HepG2 (cell line): ENCODE results near the gene TPSAB1. TPM values are rescaled to one million over a fixed set of nuclear protein-coding genes. Genes with fewer than 3 reads are reported as not detected.
A peak's percentile ranks its signal among the peaks of the same experiment; 100 is the strongest.

Source experiments
- ATAC-seq: fragments of 200-7000 bp; cut with Tn5 transposase; 3 replicates; pipeline ENCODE4 v1.9.1; 2020; ENCODE audit warnings: mild to moderate bottlenecking, moderate library complexity
- BruUV-seq: library from RNA; stranded (reverse); fragments of 400-500 nt; replicated peaks from 2 replicates; lab custom pipeline; 2021; lab: Mats Ljungman, UMichigan
- CTCF ChIA-PET: fragments of 300-600 bp; formaldehyde crosslinking; extraction: SDS; loops from one replicate; lab custom pipeline; 2021; ENCODE audit warnings: low total read pairs, inconsistent platforms, low intra/inter-chr PET ratio; lab: Yijun Ruan, JAX
- POLR2A ChIA-PET: fragments of 350-600 bp; sonication (Branson Sonifier 250); formaldehyde crosslinking; loops from one replicate; lab custom pipeline; 2020; ENCODE audit warnings: antibody characterized with exemption, inconsistent platforms; lab: Yijun Ruan, JAX
- DNase-seq: peaks from one replicate; pipeline ENCODE4 v3.0.0-alpha.2; 2015; ENCODE audit warnings: low spot score
- FAIRE-seq: peaks from 3 replicates; lab custom pipeline; 2011; peaks lifted over from hg19 to GRCh38; lab: Jason Lieb, UNC
- H2AFZ ChIP-seq: one replicate; pipeline ENCODE4 v1.6.1; 2011; ENCODE audit warnings: low read length, inconsistent platforms
- H3K27ac ChIP-seq: fragments of 300-600 bp; 3 replicates; pipeline ENCODE4 v1.8.0; 2011; ENCODE audit warnings: mixed run types, mild to moderate bottlenecking, mixed read lengths, low read length, inconsistent platforms; ENCODE audit not compliant: insufficient read depth; ENCODE audit errors: extremely low read length
- H3K27me3 ChIP-seq, 2 experiments: fragments of 200-600 bp in 1 of 2; 2 replicates in 1 of 2; 3 replicates in 1 of 2; pipeline versions ENCODE4 v1.6.0 to v1.8.0; 2011; ENCODE audit warnings: low read length in 2 of 2, mild to moderate bottlenecking in 2 of 2, moderate library complexity in 2 of 2, inconsistent platforms in 1 of 2; ENCODE audit not compliant: insufficient read depth in 2 of 2, control insufficient read depth in 1 of 2
- H3K36me3 ChIP-seq, 2 experiments: fragments of 200-600 bp in 1 of 2; replicated peaks in 1 of 2; 2 replicates in 1 of 2; 3 replicates in 1 of 2; pipeline versions ENCODE4 v1.5.1 to v1.8.0; 2011; ENCODE audit warnings: low read length in 2 of 2, inconsistent platforms in 1 of 2; ENCODE audit not compliant: insufficient read depth in 2 of 2, control insufficient read depth in 1 of 2
- H3K4me1 ChIP-seq: 2 replicates; pipeline ENCODE4 v1.5.1; 2012; ENCODE audit warnings: low read length, inconsistent platforms; ENCODE audit not compliant: insufficient read depth
- H3K4me2 ChIP-seq: 2 replicates; pipeline ENCODE4 v1.6.0; 2011; ENCODE audit warnings: low read depth, low read length, inconsistent platforms
- H3K4me3 ChIP-seq, 3 experiments: fragments of 200-600 bp in 1 of 3; sonication (generic), shearing (Covaris generic) in 1 of 3; replicated peaks in 1 of 3; 2 replicates each; pipeline ENCODE4 v1.5.1; 2011 to 2016; ENCODE audit warnings: low read length in 3 of 3, inconsistent platforms in 2 of 3, low read depth in 2 of 3, mild to moderate bottlenecking in 2 of 3, control low read depth in 1 of 3, mixed read lengths in 1 of 3; ENCODE audit not compliant: insufficient read depth in 1 of 3
- H3K79me2 ChIP-seq: one replicate; pipeline ENCODE4 v1.6.1; 2011; ENCODE audit warnings: low read length, inconsistent platforms; ENCODE audit not compliant: insufficient read depth
- H3K9ac ChIP-seq: 2 replicates; pipeline ENCODE4 v1.6.0; 2011; ENCODE audit warnings: mild to moderate bottlenecking, low read depth, low read length, inconsistent platforms; ENCODE audit not compliant: insufficient read depth
- H3K9me3 ChIP-seq: 2 replicates; pipeline ENCODE4 v1.5.1; 2012; ENCODE audit warnings: mild to moderate bottlenecking, low read length
- H4K20me1 ChIP-seq: 2 replicates; pipeline ENCODE4 v1.6.0; 2011; ENCODE audit warnings: inconsistent platforms, mild to moderate bottlenecking, low read length, moderate library complexity; ENCODE audit not compliant: insufficient read depth
- EZH2 ChIP-seq: conservative IDR thresholded peaks from 2 replicates; pipeline ENCODE4 v1.6.1; 2012; ENCODE audit warnings: mild to moderate bottlenecking, low read depth, low read length, moderate library complexity
- THAP11 ChIP-seq: IDR thresholded peaks from 2 replicates; pipeline ENCODE4 v1.6.1; 2016; ENCODE audit warnings: missing biosample characterization, missing genetic modification reagents
- WGBS: methylation state at CpG from one replicate; pipeline ENCODE4 v1.1.6; 2017; ENCODE audit warnings: low lambda C conversion rate; 5-methylcytosine and 5-hydroxymethylcytosine counted together
- in situ Hi-C: cut with HindIII; loops from 2 replicates; pipeline ENCODE4 v1.10.0; 2017; ENCODE audit warnings: low pct_unique_long_range_greater_than_20kb; ENCODE audit not compliant: extremely low pct_ligation_motif_present
- intact Hi-C: fragments of 100-400 bp; cut with micrococcal nuclease; formaldehyde crosslinking; loops from one replicate; pipeline ENCODE4 v1.10.0; 2022; ENCODE audit not compliant: unreplicated experiment
- polyA plus RNA-seq, 8 experiments: library from polyadenylated mRNA; depleted of rRNA in 3 of 8; stranded (reverse) in 7 of 8; unstranded in 1 of 8; fragments of >200 nt; fragmentation: Illumina TruSeq in 4 of 8; extraction: Trizol in 4 of 8; gene quantifications; 2 replicates each; pipeline versions ENCODE4 v1.2.1 to v1.2.3, GENCODE V29; 2011 to 2016; ENCODE audit warnings: low read depth in 4 of 8, missing spikeins in 1 of 8, mixed read lengths in 1 of 8; ENCODE audit not compliant: insufficient read depth in 1 of 8
- total RNA-seq, 5 experiments: library from RNA; depleted of rRNA; stranded (reverse); fragments of >200 nt; fragmentation: Illumina TruSeq; extraction: Trizol; gene quantifications; 2 replicates each; pipeline ENCODE4 v1.2.3, GENCODE V29; 2016; ENCODE audit warnings: low read depth in 1 of 5
- TF ChIP-seq, protein P1 (sequence below): sonication (generic); formaldehyde crosslinking; IDR thresholded peaks from 2 replicates; pipeline ENCODE4 v1.4.0; 2020; ENCODE audit warnings: mild to moderate bottlenecking, missing genetic modification reagents
- TF ChIP-seq, protein P2 (sequence below): sonication (generic); formaldehyde crosslinking; IDR thresholded peaks from 2 replicates; pipeline ENCODE4 v1.5.1; 2020; ENCODE audit warnings: mild to moderate bottlenecking, missing genetic modification reagents, moderate library complexity

TPSAB1 gene
- total and polyA plus RNA-seq, 2 of the 13 experiments (the other 11 are each of a cell fraction or from before 2014, with no cell fraction given), result 0.12 TPM; not detected in 1

DNA sequence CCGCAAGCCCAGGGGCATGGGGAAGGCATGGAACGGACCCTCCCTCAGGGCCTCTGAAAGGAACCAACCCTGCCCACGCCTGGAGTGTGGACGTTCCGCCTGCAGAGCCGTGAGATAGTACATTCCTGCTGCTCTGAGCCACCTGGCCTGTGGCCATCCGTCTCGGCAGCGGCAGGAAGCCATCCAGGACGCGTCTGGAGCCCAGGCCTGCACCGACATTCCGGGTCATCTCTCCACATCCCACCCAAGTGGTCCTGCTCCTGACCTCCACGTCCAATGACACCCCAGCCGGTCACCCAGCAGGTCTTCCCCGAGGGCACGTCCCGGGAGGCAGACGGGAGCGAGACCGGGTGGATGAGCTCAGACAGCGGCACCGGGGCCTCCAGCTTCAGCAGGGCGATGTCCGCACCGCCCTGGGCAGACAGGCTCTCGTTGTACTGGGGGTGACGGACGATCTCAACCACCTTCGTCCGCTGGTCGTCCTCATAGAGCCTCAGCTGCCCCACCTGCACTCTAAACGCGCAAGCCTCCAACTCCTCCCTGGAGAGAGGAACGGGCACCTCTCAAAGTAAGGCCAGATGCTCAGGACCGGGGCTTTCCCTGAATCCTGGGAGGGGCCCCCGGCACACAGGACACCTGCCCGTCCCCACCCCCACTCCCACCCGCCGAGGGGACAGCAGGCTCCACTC, 47.6 kb downstream of the TPSAB1 start:
- BruUV-seq, result no TSS peak

More for the DNA sequence above, 47.6 kb downstream of the TPSAB1 start:
- FAIRE-seq, result no peak
- H3K4me1 ChIP-seq, result peaks cover 42% of the 10 kb centered on the region
- no peak overlapping the region for H3K27ac ChIP-seq
- H3K9me3 ChIP-seq, result no peaks in the 10 kb centered on the region
- POLR2A ChIA-PET, result no interaction called here
- intact Hi-C loops, result no loop called here
- no peaks in the 10 kb centered on the region for H4K20me1 ChIP-seq
- WGBS, result 0% methylated on average over 9 of the region's 40 CpGs
- peak; percentile 91 for TF ChIP-seq EZH2
- TF ChIP-seq, protein P1, sequence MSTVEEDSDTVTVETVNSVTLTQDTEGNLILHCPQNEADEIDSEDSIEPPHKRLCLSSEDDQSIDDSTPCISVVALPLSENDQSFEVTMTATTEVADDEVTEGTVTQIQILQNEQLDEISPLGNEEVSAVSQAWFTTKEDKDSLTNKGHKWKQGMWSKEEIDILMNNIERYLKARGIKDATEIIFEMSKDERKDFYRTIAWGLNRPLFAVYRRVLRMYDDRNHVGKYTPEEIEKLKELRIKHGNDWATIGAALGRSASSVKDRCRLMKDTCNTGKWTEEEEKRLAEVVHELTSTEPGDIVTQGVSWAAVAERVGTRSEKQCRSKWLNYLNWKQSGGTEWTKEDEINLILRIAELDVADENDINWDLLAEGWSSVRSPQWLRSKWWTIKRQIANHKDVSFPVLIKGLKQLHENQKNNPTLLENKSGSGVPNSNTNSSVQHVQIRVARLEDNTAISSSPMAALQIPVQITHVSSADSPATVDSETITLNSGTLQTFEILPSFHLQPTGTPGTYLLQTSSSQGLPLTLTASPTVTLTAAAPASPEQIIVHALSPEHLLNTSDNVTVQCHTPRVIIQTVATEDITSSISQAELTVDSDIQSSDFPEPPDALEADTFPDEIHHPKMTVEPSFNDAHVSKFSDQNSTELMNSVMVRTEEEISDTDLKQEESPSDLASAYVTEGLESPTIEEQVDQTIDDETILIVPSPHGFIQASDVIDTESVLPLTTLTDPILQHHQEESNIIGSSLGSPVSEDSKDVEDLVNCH (CRISPR knock-in tag), result no peak
- TF ChIP-seq THAP11, result no peak
- TF ChIP-seq, protein P2, sequence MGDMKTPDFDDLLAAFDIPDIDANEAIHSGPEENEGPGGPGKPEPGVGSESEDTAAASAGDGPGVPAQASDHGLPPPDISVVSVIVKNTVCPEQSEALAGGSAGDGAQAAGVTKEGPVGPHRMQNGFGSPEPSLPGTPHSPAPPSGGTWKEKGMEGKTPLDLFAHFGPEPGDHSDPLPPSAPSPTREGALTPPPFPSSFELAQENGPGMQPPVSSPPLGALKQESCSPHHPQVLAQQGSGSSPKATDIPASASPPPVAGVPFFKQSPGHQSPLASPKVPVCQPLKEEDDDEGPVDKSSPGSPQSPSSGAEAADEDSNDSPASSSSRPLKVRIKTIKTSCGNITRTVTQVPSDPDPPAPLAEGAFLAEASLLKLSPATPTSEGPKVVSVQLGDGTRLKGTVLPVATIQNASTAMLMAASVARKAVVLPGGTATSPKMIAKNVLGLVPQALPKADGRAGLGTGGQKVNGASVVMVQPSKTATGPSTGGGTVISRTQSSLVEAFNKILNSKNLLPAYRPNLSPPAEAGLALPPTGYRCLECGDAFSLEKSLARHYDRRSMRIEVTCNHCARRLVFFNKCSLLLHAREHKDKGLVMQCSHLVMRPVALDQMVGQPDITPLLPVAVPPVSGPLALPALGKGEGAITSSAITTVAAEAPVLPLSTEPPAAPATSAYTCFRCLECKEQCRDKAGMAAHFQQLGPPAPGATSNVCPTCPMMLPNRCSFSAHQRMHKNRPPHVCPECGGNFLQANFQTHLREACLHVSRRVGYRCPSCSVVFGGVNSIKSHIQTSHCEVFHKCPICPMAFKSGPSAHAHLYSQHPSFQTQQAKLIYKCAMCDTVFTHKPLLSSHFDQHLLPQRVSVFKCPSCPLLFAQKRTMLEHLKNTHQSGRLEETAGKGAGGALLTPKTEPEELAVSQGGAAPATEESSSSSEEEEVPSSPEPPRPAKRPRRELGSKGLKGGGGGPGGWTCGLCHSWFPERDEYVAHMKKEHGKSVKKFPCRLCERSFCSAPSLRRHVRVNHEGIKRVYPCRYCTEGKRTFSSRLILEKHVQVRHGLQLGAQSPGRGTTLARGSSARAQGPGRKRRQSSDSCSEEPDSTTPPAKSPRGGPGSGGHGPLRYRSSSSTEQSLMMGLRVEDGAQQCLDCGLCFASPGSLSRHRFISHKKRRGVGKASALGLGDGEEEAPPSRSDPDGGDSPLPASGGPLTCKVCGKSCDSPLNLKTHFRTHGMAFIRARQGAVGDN (CRISPR knock-in tag), result 0 out of 2 replicates have a peak, but pooled peaks have one; percentile 18
- TF ChIP-seq, all 625 proteins: peak for 2
- Histone ChIP-seq H3K79me2 (no peaks in the 10 kb centered on the region), H3K4me2 (no peak overlapping the region; the same call in 1 of the 2 replicates), H2AFZ (no peak overlapping the region), H3K9ac (no peak overlapping the region), H3K36me3 (no peaks in the 10 kb centered on the region), H3K27me3 (peaks cover 23 to 62% of the 10 kb centered on the region in 2 experiments), H3K4me3 (peak overlapping the region in 1 of 3 experiments; percentile 17; a peak in 1 of 6 replicates)
- peak; percentile 13; the same call in 2 of the 3 replicates for ATAC-seq
- no peak for DNase-seq
- CTCF ChIA-PET, result no interaction called here
- in situ Hi-C loops, result no loop called here
